ENCODE results near the gene KCNJ11. TPM values are rescaled to one million over a fixed set of nuclear protein-coding genes. Genes with fewer than 3 reads are reported as not detected.

The KCNJ11 gene
- total and polyA plus RNA-seq, 2 of the 13 experiments (the other 11 are each of a cell fraction or from before 2014, with no cell fraction given): 0.38 to 1.6 TPM

DNA sequence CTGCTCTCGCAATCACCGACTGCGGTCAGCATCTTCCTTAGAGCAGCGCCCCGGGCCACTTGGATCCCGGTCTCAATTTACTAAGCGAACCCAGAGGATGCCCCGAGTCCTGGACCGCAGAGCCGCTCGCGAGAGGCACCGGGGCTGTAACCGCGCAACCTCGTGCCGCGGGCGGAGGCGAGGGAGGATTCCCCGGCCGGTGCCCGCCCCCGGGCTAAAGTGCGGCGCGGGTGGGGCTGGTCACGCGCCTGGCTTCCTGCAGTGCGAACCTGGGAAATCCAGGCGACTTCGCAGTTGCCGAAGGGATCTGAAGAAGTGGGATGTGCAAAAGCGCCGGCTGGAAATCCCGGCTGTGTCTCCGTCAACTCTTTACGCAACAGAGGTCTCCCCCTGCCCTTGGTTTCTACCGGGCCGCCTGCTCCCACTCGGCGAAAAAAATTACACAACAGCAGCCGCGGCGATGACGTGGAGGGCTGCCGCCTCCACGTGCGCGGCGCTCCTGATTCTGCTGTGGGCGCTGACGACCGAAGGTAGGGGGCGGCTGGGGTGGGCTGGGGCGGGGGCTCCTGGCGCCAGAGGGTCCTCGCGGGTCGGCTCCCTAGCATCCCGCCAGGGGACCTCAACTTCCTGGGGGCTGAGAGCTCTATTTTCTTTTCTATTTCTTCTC is 36.8 kb downstream of the KCNJ11 start, which contains the start of gene NCR3LG1 (continued):
- TF ChIP-seq, protein P1, sequence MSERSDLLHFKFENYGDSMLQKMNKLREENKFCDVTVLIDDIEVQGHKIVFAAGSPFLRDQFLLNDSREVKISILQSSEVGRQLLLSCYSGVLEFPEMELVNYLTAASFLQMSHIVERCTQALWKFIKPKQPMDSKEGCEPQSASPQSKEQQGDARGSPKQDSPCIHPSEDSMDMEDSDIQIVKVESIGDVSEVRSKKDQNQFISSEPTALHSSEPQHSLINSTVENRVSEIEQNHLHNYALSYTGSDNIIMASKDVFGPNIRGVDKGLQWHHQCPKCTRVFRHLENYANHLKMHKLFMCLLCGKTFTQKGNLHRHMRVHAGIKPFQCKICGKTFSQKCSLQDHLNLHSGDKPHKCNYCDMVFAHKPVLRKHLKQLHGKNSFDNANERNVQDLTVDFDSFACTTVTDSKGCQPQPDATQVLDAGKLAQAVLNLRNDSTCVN (CRISPR knock-in tag; IDR thresholded peaks at IDR 0.05; ENCODE audit: borderline replicate concordance): 0 out of 2 replicates have a peak, but pooled peaks have one; percentile 18
- TF ChIP-seq HNRNPH1 (optimal IDR thresholded peaks at IDR 0.05; ENCODE audit: low read depth, low read length): no peak
- TF ChIP-seq NFE2L2 (IDR thresholded peaks at IDR 0.05; ENCODE audit: low read length): no peak
- TF ChIP-seq, protein P2, sequence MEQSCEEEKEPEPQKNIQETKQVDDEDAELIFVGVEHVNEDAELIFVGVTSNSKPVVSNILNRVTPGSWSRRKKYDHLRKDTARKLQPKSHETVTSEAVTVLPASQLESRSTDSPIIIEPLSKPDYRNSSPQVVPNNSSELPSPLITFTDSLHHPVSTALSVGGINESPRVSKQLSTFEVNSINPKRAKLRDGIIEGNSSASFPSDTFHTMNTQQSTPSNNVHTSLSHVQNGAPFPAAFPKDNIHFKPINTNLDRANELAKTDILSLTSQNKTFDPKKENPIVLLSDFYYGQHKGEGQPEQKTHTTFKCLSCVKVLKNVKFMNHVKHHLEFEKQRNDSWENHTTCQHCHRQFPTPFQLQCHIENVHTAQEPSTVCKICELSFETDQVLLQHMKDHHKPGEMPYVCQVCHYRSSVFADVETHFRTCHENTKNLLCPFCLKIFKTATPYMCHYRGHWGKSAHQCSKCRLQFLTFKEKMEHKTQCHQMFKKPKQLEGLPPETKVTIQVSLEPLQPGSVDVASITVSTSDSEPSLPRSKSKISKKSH (CRISPR knock-in tag; IDR thresholded peaks at IDR 0.05; ENCODE audit: borderline replicate concordance): 0 out of 2 replicates have a peak, but pooled peaks have one; percentile 31
- no peak; a peak in 2 of 4 replicates for TF ChIP-seq KLF16 (CRISPR knock-in tag; IDR thresholded peaks at IDR 0.05)
- peak; percentile 89 for TF ChIP-seq ZNF772 (CRISPR knock-in tag; IDR thresholded peaks at IDR 0.05)
- peak; percentile 73; the same call in 1 of the 2 replicates for TF ChIP-seq ARID5B (CRISPR knock-in tag; IDR thresholded peaks at IDR 0.05)
- peak; percentile 59 for TF ChIP-seq GATAD2A (CRISPR knock-in tag; IDR thresholded peaks at IDR 0.05)
- 0 out of 2 replicates have a peak, but pooled peaks have one; percentile 19 for TF ChIP-seq KDM6A (CRISPR knock-in tag; IDR thresholded peaks at IDR 0.05; ENCODE audit: low read depth)
- TF ChIP-seq ZNF256 (CRISPR knock-in tag; conservative IDR thresholded peaks at IDR 0.05): 0 out of 2 replicates have a peak, but pooled peaks have one; percentile 54
- no peak for TF ChIP-seq SOX13 (IDR thresholded peaks at IDR 0.05)
- 0 out of 4 replicates have a peak, but pooled peaks of 1 of the 2 experiments have one; percentile 47 for TF ChIP-seq SOX13 (CRISPR knock-in tag; conservative IDR thresholded peaks at IDR 0.05 in 1 of 2, IDR thresholded peaks at IDR 0.05 in 1 of 2)
- no peak for TF ChIP-seq ZNF790 (CRISPR knock-in tag; IDR thresholded peaks at IDR 0.05; ENCODE audit: borderline replicate concordance)
- TF ChIP-seq ZNF878 (CRISPR knock-in tag; IDR thresholded peaks at IDR 0.05): peak; percentile 46; the same call in 1 of the 2 replicates
- TF ChIP-seq, protein P3, sequence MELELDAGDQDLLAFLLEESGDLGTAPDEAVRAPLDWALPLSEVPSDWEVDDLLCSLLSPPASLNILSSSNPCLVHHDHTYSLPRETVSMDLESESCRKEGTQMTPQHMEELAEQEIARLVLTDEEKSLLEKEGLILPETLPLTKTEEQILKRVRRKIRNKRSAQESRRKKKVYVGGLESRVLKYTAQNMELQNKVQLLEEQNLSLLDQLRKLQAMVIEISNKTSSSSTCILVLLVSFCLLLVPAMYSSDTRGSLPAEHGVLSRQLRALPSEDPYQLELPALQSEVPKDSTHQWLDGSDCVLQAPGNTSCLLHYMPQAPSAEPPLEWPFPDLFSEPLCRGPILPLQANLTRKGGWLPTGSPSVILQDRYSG (CRISPR knock-in tag; IDR thresholded peaks at IDR 0.05): no peak
- TF ChIP-seq HNF4G (IDR thresholded peaks at IDR 0.05; ENCODE audit: borderline replicate concordance, low read depth, low read length): no peak
- peak; percentile 68; the same call in 1 of the 2 replicates for TF ChIP-seq HNF4G (CRISPR knock-in tag; IDR thresholded peaks at IDR 0.05; ENCODE audit: borderline replicate concordance, low read depth)
- peak; percentile 80 for TF ChIP-seq TFDP2 (CRISPR knock-in tag; IDR thresholded peaks at IDR 0.05)
- peak; percentile 64; the same call in 1 of the 2 replicates for TF ChIP-seq CEBPG (CRISPR knock-in tag; IDR thresholded peaks at IDR 0.05)
- TF ChIP-seq POLR2AphosphoS5 (IDR thresholded peaks at IDR 0.05; ENCODE audit: low read depth, low read length): peak; percentile 60
- TF ChIP-seq MTA1 (CRISPR knock-in tag; IDR thresholded peaks at IDR 0.05; ENCODE audit: borderline replicate concordance): 0 out of 2 replicates have a peak, but pooled peaks have one; percentile 55
